GM18868 (cell line): ENCODE measurements around the gene C1QTNF9B.
"Not testable (repeated sequence)": the region's sequence is repeated elsewhere in the genome, so short reads cannot be mapped to it uniquely, and the experiment has no call there.

Experiments
- ATAC-seq: cut with Tn5 transposase; IDR thresholded peaks from one replicate; pipeline ENCODE4 v1.9.1; 2021; ENCODE audit warnings: mild to moderate bottlenecking, moderate library complexity; ENCODE audit not compliant: unreplicated experiment

C1QTNF9B gene

DNA sequence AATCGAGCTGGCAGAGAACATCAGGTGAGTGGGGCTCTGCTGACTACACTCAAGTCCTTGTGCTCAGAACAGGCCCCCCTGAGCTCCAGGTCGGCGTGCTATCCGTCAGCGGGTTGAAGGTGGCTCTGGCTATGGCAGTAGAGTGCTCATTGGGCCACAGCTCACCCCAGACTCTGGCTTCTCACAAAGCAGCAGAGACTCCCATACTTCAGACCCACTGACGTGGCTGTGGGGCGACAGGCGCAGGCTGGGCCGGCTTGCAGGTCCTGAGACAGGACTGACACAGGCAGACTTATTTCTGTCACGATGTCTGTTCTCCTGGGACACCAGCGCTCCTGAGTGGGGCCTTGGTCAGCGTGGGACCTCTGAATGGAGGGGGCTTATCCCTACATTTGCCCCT, 2.6 kb downstream of the C1QTNF9B start:
- ATAC-seq: not testable (repeated sequence)

- ATAC-seq: not testable (repeated sequence)
These were observed 3.5 kb downstream of the C1QTNF9B start for GRCh38 chr13:23893791-23894190.

- peak; percentile 23 for ATAC-seq
These were observed 7.4 kb downstream of the C1QTNF9B start for GRCh38 chr13:23889615-23890607.

DNA sequence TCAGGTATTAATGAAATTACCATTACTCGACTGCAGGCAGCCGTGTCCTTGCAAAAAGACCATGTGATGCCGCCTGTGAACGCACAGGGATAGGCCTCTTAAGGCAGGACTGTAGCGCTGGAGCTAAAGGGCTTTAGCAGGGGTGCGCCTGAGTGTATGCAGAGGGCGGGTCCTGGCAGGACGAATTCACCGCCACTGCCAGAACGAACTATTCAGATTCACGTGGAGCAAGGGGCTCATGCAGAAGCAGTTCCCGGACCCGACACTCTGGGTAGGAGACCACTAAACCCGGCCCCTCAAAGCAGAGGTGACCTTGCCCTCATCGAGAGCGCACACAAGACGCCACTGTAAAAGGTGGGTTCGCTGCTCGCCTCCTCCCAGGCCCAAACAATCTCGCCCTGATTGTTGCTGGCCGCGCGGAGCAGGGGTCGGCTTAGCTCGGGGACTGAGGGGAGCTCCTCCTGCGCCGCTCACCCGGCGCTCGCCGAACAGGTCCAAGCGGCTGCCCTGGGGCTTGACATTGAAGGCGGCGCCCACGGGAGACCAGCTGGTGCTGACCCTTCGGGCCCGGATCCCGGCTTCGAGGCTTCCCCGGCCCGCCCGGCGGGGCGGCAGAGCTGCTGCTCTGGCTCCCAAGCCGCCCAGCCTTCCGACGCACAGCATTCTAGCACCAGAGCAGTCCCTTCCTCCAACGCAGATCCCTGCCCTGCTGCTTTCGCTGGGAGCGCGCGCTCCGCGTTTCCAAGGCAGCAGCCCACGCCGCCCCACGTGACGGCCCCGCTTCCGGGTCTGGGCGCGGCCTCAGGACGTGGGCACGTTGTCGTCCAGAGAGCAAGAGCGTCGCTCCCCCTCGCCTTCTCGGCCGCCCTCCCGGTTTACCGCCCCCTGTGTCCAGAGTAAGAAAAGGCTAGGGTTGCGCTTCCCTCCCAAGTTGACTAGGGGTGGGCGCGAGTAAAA, 8.4 kb downstream of the C1QTNF9B start, which contains the start of gene MIPEP:
MIPEP (minus strand) TSS at position 743 of the 957 bp plus-strand sequence; CDS start at position 663, 80 bp downstream.
- ATAC-seq: peak; percentile 95

DNA sequence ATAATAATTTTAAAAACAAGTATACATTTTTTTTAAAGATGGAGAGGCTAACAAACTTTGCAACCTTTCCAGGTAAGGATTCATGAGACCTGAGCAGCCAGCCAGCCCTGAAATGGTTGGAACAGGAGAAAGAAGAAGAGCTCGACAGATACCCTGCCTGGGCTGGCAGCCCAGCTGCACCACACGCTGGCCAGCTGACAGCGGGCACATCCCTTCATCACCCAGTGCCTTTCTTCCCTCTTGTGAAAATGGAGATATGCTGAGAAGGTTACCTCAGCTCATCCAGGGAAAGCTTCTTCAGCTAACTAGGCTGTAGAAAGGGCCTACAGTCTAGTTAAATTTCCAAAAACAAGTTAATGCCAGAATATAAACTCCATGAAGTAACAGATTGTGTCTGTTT, 12.9 kb downstream of the C1QTNF9B start:
- ATAC-seq: not testable (repeated sequence)

DNA sequence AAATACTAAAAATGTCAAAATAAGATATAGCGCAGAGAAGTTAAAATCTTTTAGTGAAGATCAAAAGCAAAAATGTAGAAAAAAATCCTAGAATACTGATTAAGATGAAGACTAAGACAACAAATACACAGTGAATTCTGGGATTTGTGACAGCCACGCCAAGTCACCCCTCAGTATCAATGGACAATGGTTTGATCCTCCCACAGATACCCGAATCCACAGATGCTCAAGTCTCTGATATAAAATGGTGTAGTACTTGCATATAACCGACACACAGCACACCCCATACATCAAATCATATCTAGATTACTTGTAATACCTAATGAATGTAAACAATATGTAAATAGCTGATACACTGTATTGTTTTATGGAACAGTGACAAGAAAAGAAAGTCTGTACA, 14.0 kb downstream of the C1QTNF9B start:
- ATAC-seq: no peak

DNA sequence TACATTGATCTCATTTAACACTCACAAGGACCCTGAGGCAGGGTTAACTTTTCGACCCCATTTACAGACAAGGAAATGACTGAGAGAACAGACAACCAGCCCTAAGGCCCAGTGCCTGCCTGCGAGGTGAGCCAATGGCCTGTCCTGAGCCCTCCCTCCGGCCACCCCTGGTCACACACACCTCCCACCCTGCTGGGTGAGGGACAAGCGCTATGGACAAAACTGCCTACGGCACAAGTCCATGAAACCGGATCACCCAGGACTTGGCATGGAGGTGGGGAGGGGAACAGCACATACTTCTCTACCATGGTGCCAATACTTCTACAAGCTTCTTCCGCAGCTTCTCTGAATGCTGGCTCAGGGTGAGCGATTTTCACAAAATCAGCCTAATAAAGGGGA, 15.9 kb downstream of the C1QTNF9B start:
- not testable (repeated sequence) for ATAC-seq

DNA sequence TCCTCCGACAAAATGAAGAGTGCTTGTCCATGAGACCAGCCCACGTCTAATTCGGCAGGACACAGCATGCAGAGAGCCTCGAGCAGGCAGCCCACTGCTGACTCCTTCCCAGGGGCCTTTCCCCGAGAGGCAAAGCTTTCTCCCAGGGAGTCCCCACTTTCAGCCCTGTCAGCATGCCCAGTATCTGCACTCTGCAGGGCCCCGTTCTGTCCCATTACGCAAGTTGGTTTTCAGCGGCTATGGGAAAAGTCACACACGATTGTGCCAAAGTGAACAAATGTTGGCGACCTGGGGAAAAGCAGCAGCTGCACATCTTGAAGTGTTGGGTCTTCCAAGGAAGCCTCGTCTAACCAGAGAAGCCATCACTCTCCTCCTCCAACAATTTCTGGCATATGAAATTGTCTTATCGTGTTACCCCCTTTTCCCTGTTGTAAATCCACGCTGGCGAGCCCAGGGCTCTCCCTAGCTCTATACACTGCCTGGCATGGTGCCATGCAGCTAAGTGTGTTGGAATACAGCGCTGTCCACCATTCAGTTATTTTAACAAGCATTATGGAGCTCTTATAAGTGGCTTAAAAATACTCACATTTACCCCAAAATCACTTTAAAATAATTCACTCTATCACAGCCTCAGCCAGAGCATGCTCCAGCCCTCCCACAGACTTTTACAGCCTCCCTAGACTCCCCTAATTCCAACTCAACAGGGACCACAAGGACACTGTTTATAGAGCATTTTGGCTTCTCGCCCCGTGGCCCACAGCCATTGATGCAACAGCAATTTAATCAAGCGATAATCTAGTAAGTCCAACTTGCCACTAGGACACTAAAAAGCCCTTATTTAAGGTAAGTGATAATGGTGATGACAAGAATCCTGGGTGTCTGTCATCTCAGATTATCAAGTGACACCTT, 16.6 kb downstream of the C1QTNF9B start:
- not testable (repeated sequence) for ATAC-seq

- ATAC-seq: no peak
These were observed 20.0 kb downstream of the C1QTNF9B start for GRCh38 chr13:23877286-23877685.

GRCh38 chr13:23876265-23876664, 21.0 kb downstream of the C1QTNF9B start:
- ATAC-seq: no peak

DNA sequence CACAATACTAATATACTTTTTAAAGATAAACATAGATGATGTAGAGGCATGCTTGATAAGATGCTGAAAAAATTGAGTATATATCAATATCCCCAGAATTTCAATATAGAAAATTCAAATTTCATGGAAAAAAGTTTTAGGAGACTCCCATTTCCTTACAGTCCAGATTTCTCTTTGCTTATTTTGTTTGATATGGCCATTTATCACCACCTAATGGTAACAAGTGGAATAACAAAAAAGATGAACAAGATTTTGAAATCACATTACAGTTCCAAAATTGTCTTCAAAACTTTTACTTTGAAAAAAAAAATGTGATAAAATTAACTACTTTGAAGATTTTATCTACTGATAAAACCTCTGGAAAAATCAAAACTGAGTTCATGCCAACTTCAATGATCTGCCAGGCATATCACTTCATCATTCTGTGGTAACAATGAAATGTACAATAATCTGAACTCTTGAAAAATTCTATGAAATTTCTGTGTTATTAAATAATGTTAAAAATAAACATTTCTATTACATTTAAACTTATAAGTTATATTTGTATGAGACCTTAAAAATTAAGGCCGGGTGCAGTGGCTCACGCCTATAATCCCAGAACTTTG, 25.6 kb downstream of the C1QTNF9B start:
- ATAC-seq: no peak

DNA sequence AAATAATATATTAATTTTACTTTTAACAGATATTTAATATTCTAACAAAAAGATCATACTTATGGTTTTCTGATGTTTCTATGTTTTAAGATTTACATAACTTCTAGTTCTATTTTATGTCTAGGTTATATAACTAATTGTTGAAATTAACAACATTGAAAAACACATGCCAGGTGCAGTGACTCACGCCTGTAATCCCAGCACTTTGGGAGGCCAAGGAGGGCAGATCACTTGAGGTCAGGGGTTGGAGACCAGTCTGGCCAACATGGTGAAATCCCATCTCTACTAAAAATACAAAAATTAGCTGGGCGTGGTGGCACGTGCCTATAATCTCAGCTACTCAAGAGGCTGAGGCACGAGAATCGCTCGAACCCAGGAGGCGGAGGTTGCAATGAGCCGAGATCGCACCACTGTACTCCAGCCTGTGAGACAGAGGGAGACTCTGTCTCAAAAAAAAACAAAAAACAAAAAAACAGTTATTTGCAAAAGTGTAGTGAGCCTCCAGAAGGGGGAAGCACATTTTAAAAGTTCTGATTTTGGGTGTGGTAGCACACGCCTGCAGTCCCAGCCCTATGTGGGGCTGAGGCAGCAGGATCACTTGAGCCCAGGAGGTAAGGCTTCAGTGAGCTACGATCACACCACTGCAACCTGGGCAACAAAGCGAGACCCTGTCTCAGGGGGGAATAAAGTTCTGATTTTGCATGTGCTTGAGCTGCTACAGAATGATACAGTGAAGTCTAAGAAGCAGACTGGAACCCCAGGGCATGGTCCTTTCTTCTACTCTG, 26.8 kb downstream of the C1QTNF9B start:
- ATAC-seq: peak; percentile 41

- no peak for ATAC-seq
These were observed 28.8 kb downstream of the C1QTNF9B start for GRCh38 chr13:23868521-23868920.

DNA sequence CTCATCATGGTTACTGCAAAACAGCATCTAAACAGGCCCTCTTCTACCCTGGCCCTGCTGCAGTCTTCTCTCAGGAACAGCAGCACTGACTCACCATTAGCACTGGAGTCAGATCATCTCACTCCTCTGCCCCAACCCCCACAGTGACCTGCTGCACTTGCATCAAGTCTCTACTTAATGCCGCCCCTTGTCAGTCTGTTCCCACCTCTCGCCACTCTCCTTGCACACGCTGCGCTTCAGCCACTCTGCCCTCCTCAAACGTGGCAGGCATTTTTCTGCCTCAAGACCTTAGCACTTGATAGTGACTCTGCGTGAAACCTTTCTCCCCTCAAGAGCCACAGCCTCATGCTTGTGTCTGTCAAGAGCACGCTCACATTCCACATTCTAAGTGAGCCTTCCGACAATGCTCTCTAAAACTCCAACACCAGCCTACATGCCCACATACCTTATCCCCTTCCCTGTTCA, 30.2 kb downstream of the C1QTNF9B start:
- ATAC-seq: no peak

GRCh38 chr13:23866420-23867026, 30.8 kb downstream of the C1QTNF9B start:
- ATAC-seq: no peak

- peak; percentile 75 for ATAC-seq
These were observed 31.4 kb downstream of the C1QTNF9B start for GRCh38 chr13:23865906-23866305.

DNA sequence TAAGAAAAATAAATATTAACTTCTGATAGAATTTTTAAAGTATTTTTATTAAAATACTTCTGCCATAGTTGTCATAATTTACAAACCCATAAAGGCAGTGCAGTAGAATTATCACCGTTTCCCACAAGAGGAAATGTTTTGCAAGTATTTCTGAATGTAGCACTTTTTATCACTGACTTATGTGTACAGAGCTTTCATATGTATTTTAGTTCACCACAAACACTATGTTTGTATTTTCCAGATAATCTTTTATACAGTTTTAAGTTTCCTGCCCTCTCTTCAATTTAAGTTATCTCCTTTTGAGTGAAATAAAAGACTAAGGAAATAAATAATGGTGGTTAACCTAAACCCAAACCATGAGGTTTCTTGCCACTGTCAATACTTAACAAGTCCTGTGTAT, 32.3 kb downstream of the C1QTNF9B start:
- no peak for ATAC-seq

DNA sequence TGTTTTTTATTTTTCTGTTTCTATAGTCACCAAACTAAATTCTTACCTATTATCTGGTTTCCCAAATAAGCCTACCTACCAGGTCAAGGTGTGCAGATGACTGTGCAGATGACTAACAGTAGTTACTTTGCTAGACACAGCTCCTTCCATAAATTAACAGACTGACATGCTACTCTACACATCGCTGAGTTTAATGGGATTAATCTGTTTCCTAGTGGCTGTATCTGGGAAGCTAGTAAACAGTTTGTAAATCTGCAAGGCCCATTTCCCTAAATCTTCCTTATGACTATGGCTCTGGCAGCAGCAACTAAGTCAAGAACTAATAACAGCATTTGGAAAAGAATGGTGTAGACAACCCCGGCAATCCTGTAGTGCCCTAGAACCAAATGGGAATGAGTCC, 36.0 kb downstream of the C1QTNF9B start:
- no peak for ATAC-seq
